Activated CD4-positive, alpha-beta T cell treated with anti-CD3 and anti-CD28 coated beads, Interleukin-2, amount 50 U/mL, for 48 hours (primary cell): ENCODE results near the gene PDIK1L.

Experiments
- DNase-seq, 2 experiments: peaks; one replicate each; pipeline ENCODE4 v3.0.0-alpha.2; 2020

The PDIK1L gene

DNA sequence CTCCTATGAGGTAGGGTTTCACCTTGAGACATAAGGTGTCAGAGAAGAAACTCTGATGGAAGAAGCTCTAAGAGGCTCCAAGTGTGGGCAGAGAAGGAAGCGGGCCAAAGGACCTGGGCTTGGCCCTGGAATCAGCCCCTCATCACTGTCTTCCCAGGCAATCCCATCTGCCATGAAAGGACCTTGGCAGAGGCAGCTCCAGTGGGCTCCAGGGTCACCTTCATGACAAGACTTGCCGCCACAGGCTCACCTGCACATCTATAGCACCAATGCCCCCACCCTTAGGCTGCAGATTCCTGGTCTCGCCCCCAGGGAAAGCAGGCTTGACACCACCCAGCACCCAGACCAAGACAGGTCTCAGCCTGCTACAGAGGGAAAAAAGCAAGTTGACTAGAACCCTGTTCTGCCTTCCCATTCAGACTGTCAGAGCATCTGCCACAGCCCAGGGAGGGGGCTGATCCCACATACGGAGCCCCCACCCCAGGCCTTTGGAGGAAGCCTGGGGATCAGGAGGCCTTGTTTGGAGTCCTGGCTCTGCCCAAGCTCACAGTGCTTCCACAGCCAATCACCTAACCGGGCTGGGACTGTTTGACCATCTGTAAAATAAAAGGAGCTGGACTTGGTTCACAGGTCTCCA, 46.8 kb downstream of the PDIK1L start:
- no peak for DNase-seq

DNA sequence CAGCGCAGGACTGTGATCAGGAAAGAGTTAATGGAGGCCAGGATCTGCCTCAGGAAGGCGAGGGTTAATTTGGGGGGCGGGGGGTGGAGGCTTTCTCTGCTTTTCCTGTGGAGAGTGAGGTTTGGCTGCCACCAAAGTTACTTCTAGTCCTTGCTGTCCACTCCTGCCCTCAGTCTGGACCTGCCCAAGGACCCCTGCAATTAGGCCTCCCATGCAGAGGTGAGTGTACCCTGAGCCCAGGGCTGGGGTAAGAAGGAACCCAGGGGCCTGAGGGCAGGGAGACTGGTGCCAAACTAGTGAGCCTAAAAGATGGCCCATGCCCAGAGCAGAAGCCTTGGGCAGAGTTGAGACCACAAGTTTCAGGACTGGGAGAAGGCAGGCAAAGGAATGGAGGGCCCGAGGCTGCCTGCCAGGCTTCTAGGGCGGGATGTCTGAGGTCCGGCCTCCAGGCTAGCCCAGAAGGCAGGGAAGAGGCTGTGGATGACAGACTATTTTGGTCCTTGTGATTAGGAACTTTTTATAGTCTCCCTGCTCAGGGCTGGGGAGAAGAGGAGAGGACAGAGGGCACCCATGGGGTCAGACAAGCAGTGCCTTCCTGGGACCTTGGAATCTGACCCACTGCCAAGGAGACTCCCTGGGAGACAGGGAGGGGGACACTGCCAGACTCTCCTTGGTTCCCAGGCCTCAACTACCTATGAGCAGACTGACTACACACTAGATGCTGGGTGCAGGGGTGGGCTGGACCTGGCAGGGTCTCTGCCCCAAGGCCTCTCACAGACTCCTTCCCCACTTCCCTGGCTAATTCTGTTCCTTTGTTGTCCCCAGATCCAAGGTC, 47.5 kb downstream of the PDIK1L start, which contains the start of gene FAM110D:
Gene FAM110D (plus strand): TSS at position 172 of the 835 bp plus-strand sequence. CDS start 2,213 bp downstream, outside the sequence.
- DNase-seq, result no peak

DNA sequence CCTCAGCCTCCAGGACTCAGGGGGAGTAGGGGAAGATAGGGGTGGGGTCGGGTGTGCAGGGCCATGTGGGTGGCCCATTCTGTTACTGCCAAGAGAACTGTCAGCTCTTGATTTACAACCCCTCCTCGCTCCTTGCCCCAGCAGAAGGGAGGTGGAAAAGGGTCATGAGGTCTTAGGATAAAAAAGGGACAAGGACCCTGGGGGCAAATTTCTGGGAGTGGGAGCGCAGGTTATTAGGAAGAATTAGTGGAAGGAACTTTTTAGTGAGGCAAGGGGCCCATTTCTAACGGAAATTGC, 48.1 kb downstream of the PDIK1L start:
- no peak for DNase-seq

DNA sequence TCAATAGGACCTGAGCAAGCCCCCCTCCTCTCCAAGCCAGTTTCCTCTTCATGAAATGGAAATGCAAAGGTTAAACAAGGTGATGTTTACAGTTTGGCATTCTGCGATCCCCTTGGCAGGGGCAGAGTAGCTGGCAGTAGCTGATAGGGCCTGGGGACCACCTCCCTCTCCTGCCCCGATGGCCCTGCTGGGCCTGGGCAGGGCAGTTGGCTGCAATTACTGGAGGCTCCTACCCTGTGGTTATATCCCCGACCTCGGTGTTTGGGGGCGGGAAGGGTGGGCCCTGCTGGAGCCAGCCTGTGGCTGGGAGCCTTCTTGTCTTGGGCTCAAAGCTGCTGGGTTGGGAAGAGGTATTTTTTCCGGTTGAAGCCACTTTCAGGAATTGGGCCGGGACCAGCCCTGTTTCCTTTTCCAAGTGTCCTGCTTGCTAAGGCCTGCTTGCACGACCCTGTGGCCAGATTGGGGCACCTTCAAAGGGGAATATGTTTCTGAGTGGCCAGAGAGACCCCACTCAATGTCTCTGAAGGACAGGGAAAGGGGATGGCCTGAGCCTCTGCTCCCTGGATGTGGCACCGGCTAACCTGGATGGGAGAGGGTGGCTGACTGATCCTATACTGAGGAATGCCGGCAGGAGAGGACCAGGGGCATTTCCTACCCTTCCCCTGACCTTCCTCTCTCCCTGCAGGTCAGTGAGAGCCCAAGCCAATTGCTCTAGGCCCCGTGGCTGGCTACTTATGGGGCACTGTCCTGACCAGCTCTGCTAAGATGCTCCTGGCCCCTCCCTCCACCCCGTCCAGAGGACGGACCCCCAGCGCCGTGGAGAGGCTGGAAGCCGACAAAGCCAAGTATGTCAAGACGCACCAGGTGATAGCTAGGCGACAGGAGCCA, 49.1 kb downstream of the PDIK1L start:
- DNase-seq, result no peak

DNA sequence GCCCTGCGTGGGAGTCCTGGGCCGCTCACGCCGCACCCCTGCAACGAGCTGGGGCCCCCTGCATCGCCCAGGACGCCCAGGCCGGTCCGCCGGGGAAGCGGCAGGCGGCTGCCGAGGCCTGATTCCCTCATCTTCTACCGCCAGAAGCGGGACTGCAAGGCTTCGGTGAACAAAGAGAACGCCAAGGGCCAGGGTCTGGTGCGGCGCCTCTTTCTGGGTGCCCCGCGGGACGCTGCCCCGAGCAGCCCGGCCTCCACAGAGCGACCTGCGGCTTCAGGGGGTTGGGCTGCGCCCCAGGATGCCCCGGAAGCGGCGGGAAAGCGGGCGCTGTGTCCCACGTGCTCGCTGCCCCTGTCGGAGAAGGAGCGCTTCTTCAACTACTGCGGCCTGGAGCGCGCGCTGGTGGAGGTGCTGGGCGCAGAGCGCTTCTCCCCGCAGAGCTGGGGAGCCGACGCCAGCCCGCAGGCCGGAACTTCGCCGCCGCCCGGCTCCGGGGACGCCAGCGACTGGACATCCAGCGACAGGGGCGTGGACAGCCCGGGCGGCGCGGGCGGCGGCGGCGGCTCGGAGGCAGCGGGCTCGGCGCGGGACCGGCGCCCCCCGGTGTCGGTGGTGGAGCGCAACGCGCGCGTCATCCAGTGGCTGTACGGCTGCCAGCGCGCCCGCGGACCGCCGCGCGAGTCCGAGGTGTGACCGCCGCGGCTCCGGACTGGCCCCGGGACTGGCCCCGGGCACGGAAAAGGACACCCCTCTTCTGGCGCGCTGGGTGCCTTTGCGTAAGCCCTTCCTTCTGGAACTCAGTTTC, 50.0 kb downstream of the PDIK1L start:
- peak; percentile 46 to 61 for DNase-seq

DNA sequence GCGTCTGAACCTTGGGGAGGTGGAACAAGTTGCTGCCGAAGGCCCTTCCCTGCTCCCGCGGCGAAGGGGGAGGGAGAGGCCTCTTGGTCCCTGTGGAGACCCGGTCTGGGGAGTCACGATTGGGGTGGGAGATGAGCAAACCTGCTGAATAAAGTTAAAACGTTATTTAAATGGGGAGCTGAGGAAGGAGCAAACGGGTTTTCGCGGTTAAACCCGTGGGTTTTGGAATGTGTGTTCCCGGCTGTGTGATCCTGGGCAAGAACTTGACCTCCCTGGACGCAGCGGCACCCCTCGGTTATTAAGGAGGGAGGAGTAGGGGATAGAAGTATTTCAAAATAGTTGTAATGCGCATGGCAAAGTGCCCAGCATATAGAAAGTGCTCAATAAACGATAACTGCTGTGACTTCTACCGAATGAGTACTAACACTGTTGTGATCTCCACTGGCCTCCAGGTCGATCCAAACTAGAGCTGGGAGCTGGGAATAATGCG, 50.6 kb downstream of the PDIK1L start:
- DNase-seq, result no peak

DNA sequence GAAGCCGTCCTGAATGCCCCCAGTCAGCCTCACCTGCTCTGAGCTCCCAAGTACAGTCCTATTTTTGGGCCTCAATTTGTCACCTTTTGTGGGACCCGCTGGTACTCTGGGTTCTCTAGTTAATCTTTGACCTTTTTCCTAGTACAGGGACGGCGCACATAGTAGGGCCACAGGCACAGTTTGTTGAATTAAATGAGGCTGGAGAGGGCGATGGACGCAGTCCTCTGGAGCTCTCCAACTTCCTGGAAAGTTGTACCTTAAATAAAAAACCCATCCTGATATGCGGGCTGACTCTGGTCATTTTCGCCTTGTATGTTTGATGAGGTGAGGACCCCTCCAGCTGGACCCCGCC, 52.0 kb downstream of the PDIK1L start:
- no peak for DNase-seq

DNA sequence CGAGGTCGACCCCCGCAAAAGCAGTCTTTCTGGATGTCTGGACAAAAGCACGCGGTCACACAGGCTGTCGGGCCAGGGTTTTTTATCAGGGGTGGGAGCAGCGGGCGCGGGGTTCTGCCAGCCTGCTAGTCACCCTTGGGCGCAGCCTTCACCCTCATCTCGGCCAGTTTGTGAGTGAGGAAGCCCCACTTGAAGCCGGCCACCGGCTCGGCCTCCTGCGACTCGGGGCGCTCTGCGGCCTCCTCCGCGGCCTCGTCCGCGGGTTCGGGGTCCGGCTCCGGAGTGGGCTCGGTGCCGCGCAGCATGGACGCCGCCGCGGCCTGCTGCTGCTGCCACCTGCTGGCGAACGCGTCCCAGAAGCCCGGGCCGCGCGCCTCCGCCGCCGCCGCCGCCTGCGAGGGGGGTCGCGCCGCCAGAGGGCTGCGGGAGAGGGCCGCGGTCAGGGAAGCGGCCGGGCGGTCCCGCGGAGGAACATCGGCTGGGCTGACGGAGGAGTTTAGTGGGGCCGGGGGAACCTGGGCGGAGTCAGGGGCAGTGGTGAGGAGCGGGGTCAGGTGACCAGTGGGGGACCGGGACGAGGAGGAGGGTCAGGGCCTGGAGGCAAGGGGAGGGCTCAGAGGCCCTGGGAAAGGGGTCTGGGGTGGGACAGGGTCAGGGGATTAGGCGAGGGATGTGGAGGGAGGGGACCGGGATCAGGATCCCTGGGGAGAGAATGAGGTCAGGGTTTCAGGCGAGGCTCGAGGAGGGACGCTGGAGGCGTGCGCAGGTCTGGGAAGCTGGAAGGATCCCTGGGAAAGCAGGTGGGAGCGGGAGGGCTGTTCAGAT, 52.6 kb downstream of the PDIK1L start:
- DNase-seq, result peak; percentile 54 to 58

DNA sequence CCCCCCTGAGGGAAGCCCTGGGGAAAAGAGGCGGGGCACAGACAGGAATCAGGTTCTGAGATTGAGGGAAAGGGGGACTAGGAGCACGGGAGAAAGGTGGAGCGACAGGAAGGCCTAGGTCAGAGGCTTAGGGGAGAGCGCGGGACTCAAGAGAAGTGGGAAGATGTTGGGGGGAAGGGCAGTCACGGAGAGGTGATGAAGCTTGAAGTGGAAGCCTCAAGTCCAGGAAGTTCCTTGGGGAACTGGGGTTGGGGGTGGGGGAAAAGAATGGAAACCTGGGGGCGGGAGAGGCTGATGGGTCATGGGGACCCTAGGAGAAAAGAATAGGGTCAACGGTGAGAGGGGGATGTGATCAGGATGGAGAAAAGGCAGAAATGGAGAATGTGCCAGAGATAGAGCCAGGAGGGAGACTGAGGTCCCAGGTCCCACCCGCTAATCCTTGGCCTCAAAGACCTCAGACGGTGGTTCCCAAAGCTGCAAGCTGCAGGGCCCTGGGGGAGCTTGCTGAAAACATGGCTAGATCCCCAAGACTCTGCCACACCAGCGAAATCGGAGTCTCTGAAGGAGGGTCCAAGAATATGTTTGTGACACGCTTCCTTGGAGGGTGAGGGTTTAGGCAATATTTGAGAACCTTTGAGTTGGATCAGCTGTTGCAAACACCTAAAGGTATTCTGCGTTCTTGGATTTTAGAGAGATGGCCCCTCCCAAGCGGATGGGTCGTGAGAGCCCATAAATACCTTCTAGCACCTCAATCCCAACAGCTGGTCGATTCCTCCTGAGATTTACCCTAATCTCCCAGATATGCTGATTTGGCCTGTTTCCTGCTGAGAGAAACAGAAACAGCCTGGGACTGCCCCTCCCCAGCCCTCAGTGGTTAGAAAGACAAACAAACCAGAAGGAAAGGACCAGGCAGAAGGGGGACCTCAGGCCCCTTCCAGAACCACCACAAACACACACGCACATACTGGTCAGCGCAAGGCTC, 53.5 kb downstream of the PDIK1L start:
- no peak for DNase-seq

DNA sequence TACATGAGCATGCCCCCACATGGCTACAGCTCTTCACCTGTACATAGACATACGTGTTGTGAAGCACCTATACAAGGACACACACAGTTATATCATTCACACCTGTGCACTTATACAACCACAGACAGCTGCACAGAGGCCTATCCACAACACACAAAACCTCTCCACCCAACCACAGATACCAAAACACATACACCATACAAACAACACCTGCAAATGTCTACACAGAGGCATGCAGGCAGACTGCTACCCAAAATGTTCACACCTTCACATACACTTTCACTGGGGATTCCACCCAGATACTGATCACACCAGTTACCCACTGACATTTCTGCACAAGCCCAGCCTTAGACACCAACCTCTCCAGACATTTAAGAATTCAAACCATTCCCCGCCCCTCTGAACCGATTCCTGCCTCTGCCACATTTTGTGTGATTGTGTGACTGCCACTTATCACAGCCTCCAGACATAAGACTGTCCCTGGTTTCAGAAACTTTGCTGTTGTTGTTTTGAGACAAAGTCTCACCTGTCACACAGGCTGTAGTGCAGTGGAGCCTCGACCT, 55.2 kb downstream of the PDIK1L start:
- DNase-seq, result no peak

DNA sequence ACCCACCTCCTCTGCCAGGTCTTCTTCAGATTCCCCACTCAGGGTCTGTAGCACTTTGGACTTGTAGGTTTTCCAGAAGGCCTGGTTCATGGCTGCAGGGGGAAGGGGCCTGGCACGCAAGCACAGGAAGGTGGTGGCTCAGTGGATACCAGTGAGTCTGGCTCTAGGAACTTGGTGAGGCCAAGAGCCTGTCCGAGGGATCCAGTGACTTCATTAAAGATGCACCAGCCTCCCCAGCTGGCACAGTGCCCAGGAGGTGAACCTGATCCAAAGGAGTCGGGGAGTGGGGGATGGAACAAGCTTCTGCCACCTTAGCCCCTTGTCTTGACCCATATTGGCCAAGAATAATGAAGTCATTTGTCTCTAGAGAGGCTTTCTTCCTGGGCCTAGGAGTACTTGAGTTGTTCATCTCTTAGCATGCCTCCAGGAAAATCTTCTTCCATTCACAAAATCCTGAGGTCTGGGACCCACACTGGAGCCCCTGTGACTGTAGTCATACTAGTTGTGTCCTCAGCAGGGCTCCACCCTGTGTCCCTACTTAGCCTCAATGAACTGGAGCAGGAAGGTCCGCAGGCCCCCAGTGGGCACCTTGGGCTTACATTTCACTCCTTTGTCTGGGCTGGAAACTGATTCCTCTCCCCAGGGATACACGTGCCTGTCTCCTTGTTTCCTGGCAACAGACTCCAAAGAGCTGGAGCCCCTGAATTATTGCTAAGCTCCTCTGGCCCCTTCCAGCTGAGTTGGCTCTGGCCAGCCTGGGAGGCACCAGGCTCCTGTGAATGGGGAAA, 57.0 kb downstream of the PDIK1L start, which contains the start of gene C1orf232:
Gene C1orf232 (minus strand): TSS at position 554 of the 788 bp plus-strand sequence. CDS start 464 bp downstream, at position 90.
- DNase-seq, result no peak

DNA sequence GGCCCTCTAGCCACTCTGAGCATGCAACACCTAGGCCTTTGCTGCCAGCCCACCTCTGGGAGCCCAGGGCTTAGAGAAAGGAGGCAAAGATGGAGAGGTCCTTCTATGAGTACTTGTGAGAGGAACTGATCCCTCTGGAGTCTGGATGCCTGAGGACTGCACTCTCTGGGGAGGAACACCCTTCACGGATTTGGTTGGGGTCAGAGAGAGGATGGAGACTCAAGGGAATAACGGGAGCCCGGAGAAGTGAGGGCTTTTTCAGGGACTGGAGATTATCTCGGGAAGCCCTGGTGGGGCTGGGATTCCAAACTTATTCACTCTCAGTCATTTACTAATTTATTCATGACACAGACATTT, 57.6 kb downstream of the PDIK1L start:
- no peak for DNase-seq

DNA sequence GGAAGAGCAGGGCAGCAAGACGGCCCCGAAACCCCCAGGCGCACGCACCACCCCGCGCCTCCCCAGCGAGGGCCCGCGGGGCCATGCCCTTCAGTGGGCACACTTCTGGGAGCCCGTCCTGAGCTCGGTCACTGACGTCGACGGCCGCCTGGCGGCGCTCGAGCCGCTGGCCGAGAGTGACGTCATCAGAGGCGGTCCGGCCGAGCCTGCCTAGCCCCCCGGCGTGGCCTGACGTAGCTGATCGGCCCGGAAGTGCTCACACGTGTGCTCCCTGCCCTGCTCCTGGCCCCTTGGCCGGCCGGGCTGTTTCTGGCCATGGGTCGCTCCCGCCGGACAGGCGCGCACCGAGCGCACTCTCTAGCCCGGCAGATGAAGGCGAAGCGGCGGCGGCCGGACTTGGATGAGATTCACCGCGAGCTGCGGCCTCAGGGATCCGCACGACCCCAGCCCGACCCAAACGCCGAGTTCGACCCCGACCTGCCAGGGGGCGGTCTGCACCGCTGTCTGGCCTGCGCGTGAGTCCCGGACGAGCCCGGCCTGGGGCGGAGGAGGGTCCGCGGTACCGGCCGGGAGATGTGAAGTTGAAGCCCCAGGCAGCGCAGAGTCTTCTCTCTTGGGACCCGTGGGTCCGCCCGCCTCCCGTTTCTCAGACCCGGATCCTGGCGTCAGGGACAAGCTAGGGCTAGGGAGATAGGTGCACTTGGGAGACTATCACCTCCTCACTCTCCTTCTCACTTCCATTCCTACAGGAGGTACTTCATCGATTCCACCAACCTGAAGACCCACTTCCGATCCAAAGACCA, 58.2 kb downstream of the PDIK1L start, which contains the start of gene ZNF593:
Gene ZNF593 (plus strand): TSS at position 240 of the 803 bp plus-strand sequence. CDS start 76 bp downstream, at position 316.
- DNase-seq, result peak; percentile 89 to 91

DNA sequence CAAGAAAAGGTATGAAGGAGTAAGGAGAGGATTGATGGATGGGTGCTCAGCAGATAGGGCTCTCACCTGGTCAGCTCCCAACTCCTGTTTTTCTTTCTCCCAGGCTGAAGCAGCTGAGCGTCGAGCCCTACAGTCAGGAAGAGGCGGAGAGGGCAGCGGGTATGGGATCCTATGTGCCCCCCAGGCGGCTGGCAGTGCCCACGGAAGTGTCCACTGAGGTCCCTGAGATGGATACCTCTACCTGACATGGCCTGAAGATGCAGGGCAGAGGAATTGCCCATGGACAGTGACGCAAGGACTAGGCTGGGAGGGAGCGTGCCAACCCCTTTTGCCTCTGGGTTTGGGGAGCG, 58.8 kb downstream of the PDIK1L start:
- no peak for DNase-seq

DNA sequence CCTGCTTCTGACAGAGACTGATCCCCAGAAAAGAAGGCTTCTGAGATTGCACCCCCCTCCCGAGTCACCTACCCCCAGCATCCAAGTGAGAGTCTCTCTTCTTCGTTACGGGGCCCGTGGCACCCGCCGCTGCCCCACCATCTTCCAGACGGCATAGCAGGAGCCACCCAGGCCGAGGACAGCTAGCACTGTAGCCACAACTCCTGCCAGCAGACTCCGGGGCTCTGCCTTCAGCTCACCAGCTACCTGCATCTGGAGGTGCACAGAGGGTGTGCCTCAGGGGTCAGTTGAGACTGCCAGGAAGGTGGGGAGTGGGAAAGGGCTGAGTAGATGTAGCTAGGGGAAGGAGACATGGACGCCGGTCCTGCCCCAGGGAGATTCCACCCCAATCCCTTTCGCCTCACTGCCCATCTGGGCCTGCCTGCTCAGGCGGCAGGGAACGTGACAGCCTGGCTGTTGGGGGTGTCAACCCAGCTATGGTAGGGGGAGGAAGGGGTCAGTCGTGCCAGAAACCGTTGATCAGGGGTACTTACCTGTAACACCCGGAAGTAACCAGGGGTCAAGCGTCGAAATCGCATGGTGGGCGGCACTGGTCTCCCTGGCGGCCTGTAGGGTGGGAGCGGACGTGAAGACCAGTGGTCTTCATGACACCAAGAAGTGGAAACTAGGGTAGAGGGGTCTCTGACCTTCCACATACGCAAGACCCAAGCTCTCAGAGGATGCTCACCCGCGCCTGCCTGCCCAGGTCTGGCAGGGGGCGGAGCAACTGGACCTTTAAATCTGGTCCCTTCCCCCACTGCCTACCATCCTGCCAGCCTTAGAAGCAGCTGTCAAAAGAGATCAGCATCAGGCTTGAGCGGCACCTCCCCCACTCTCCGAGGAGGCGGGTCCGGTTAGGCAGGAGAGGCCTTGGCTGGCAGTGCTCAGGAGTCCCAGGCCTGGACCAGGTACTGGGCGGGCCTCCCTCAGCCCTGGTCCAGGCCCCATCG, 59.8 kb downstream of the PDIK1L start, which contains the start of gene ZNF593OS:
Gene ZNF593OS (minus strand): TSS at position 749 of the 989 bp plus-strand sequence. CDS start 171 bp downstream, at position 578.
- no peak for DNase-seq
